Measurements from ENCODE around the gene NRAS.

The NRAS gene

GRCh38 chr1:114723915-114724314, 7.3 kb upstream of the NRAS start:
- no peak for DNase-seq

- DNase-seq: no peak
Observed at GRCh38 chr1:114723457-114723856, 6.9 kb upstream of the NRAS start.

- DNase-seq: no peak
Observed at GRCh38 chr1:114720492-114720891, 3.9 kb upstream of the NRAS start.

DNA sequence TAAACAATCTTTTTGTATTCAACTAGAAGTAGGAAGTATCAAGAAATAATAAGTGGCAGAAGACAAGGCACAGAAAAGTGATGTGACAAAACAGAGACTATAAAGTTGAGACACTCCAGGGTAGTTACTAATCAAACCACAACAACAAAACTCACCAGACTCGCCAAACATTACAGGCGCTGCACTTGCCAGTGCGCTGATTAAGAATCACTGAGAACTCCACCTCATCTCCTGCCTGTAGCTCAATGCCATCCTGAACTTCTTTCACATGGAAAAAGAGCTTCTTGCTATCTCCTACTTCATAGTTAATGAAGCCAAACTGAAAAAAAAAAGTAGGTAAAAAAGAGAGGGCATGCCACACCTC, 2.8 kb upstream of the NRAS start:
- no peak for DNase-seq

GRCh38 chr1:114718661-114719423, 2.3 kb upstream of the NRAS start:
- DNase-seq: no peak

- DNase-seq: peak; percentile 31
Observed at GRCh38 chr1:114715952-114716303, 643 bp downstream of the NRAS start.

- DNase-seq: no peak
Observed at GRCh38 chr1:114712977-114713376, 3.6 kb downstream of the NRAS start.

- DNase-seq: no peak
Observed at GRCh38 chr1:114710360-114710759, 6.2 kb downstream of the NRAS start.

DNA sequence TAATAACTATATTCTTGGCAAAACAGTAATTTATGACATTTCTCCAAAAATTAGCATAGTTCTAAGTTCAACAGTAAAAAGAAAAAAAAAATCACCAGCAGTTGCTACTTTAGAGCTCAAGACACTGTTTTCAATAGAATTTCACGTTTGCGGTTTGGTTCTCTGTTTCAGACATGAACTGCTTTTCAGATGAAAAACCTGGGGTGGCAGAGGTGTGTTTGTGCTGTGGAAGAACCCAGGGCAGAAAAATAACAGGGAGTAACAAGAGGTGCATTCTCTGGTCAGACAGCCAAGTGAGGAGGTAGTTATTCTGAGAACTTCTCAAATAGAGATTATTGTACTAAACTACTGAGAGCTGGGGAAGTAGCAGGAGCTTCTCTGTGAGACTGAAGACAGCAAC, 9.0 kb downstream of the NRAS start:
- DNase-seq: no peak

DNA sequence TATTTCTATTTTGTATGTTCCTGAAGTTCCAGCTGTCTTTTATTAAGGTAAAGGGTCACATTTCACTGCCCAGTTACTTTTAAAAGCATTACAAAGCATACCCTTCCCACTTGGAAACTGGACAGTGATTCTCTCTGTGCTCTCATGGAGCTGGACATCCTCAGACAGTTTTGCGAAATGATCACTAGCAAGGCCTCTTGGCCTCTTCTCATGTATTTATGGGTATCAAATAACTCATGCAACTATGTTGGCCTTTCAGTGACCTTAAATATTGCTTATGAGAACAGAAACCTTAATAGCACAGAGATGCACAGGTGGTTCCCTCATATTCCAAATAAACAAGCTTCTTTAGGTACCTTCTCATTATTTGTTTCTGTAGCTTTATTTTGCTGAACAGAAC, 13.3 kb downstream of the NRAS start:
- DNase-seq: no peak

DNA sequence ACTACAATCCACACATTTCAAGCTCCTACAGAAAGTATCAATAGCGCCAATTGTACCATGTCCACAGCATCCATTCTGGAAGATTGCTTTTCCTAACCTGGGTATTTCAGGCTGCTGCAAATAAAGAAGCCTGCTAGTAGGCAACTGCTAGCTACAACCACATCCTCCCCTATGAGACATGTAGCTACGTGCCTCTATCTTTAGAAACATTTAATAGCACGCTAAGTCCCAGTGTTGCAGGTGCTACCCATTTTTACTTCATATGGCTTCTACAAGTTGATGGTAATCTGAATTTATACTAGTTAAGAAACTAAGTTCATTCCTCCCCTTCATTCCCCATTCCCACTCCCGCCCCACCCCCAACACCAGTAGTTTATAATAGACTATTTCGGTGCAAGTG, 13.8 kb downstream of the NRAS start:
- DNase-seq: no peak

- DNase-seq: no peak
Observed at GRCh38 chr1:114701931-114702330, 14.6 kb downstream of the NRAS start.

DNA sequence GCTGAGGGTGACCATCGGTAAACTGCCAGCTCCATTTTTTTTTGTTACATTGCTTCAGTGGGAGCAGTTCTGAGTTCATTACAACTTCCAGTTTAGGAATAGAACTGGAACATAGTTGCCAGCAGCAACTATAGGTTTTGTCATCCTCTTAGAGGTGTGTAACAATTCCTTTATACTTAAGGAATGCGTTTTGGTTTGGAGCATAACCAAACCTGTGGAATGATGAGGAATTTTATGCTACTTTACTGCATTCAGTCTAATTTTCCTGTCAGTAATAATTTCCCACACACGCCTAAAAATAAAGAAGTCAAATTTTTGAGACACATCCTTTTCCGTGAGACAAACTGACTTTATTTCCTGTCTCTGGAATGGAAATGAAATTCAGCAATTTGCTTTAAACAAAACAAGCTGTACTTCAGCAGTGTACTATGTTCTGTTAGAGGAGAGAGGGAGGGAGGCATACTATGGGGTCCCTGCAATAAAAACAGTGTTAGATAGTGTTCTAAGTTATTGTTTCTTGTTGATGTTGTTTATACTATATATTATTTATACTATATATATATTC, 16.5 kb downstream of the NRAS start:
- DNase-seq: no peak

DNA sequence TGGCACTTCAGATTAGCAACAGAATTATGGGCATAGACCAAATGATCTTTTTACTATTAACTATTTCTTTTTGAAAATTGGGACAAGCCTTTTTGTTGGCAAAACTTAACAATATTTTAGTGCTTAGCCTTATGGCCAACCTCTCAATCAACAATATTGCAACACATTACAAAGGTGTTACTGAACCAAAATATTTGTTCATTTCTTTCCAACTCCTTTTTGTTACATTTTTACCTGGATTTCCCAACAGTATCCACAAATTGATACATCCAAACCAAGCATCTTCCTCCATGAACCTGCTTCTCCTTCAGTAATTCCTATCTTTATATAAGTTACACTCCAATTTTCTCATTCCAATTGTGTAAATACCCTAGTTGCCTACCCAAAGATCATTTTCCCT, 19.8 kb downstream of the NRAS start:
- DNase-seq: no peak

DNA sequence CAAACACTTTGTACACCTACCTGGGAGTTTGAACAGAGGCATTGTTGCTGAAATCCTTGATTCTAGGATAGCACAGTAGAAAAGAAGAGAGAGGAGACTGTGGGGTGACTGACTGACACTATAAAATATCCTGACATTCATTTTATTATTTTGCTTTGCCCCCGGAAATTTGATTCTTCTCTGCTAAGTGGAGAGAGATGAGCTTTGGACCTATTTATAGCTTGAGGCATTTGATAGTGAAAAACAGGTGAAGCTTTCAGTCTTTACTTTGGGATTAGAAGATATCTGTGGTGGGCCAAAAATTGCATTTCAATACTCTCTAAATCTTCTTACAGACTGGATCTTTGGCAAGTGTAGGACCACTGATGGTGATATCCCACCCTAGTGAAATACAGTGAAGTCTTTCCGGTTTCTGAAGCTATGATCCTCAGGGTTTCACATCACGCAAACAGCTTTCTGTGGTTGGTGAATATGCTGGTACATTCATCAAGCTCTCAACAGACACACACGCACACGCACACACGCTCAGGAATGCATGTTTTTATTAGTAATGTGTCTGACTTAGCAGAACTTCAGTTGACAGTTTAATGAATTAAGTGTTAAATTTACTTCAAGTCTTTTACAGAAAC, 21.0 kb downstream of the NRAS start, which contains the start of gene AMPD1:
Gene AMPD1 (minus strand): TSS at position 117 of the 629 bp plus-strand sequence. CDS start 75 bp downstream, at position 42.
- DNase-seq: no peak

GRCh38 chr1:114694540-114695310, 21.8 kb downstream of the NRAS start:
- DNase-seq: no peak

- DNase-seq: no peak
Observed at GRCh38 chr1:114692947-114693346, 23.6 kb downstream of the NRAS start.

GRCh38 chr1:114691061-114691460, 25.5 kb downstream of the NRAS start:
- DNase-seq: no peak

- DNase-seq: no peak
Observed at GRCh38 chr1:114690148-114690547, 26.4 kb downstream of the NRAS start.

DNA sequence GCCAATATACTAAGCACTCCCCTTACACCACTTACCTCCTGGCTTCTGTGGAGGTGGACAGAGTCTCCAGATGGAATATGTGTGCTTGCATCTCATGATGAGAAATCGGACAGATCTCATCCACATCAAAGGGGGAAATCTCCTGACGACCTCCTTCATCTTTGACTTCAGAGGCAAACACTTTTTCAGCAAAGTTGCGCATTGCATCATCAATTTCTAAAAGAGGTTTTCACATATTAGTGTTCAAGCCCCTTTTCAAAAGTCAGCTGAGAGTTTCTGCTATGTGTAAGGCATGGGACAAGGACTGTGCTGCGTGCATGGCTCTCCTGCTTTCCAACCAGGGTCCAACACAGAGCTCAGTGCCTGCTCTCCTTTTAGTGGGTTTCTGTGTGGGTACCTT, 28.0 kb downstream of the NRAS start:
- no peak for DNase-seq

- no peak for DNase-seq
Observed at GRCh38 chr1:114685851-114686250, 30.7 kb downstream of the NRAS start.

DNA sequence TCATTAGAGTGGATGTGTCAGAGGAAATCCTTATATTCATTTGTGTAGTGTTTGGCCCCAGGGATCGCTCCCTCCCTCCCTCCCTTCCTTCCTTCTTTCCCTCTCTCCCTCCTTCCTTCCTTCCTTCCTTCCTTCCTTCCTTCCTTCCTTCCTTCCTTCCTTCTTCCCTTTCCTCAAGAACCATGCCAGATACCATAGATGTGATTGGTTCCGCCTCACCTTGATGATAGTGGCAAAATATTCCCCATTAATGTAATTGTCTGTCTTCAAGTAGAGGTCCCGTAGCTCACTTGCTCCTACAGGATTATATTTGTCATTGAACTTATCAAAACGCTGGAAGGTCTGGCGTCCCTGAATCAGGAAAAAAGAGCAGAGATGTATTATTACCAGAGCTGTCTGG, 38.9 kb downstream of the NRAS start:
- no peak for DNase-seq

GRCh38 chr1:114676115-114676514, 40.5 kb downstream of the NRAS start:
- DNase-seq: no peak

DNA sequence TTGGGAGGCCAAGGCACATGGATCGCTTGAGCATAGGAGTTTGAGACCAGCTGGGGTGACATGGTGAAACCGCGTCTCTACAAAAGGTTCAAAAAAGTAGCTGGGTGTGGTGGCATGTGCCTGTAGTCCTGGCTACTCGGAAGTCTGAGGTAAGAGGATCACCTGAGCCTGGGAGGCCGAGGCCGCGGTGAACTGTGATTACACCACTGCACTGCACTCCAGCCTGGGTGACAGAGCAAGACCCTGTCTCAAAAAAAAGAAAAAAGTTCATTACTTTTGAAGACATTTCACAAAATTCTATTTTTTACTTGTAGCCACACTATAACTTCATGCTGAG, 44.7 kb downstream of the NRAS start:
- DNase-seq: no peak
